ENCODE measurements around the gene REPIN1.

REPIN1 gene

DNA sequence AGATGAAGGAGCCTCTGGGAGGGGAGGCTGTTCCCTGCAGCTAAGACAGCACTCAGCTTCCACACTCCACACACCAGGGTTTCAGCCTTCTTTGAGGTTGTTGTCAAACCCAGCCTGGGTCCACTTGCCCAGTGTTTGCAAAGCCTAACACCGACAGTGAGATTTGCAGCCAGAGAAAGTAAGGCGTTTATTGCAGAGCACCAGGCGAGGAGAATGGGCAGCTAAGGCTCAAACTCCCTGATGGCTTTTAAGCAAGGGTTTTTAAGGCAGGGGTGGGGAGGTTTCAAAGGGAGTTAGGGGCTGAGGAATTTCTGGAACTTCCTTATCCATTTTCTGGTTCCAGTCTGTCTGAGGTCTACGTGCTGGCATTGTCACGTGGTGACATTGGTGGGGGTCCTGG is 5.8 kb downstream of the REPIN1 start:
- Histone ChIP-seq H3K9me3 (ENCODE audit: insufficient read depth, low read depth, low read length) (no peaks in the 10 kb centered on the region), H3K4me3 (ENCODE audit: low read length, poor library complexity, severe bottlenecking) (no peak overlapping the region), H3K9ac (ENCODE audit: low read depth, low read length, poor library complexity, severe bottlenecking) (peak overlapping the region; percentile 19), H3K27me3 (ENCODE audit: insufficient read depth, low read length, poor library complexity, severe bottlenecking) (peaks cover 3% of the 10 kb centered on the region), H3F3A (ENCODE audit: low read depth) (peaks cover 5% of the 10 kb centered on the region; the same call in 1 of the 2 replicates), H3K4me1 (ENCODE audit: insufficient read depth, low read length, poor library complexity, severe bottlenecking) (peaks cover 45% of the 10 kb centered on the region), H3K4me2 (ENCODE audit: low read depth, low read length, poor library complexity, severe bottlenecking) (peak overlapping the region; percentile 57), H2AFZ (ENCODE audit: low read length) (no peak overlapping the region), H4K20me1 (ENCODE audit: insufficient read depth, low read length, poor library complexity, severe bottlenecking) (peaks cover 49% of the 10 kb centered on the region), H3K79me2 (ENCODE audit: insufficient read depth, low read length) (peaks cover 60% of the 10 kb centered on the region), H3K9me2 (replicated peaks; ENCODE audit: low read depth, low read length) (no peaks in the 10 kb centered on the region), H3K36me3 (ENCODE audit: insufficient read depth, low read length) (peaks cover 19% of the 10 kb centered on the region; the same call in 1 of the 2 replicates)
- TF ChIP-seq, protein P1, sequence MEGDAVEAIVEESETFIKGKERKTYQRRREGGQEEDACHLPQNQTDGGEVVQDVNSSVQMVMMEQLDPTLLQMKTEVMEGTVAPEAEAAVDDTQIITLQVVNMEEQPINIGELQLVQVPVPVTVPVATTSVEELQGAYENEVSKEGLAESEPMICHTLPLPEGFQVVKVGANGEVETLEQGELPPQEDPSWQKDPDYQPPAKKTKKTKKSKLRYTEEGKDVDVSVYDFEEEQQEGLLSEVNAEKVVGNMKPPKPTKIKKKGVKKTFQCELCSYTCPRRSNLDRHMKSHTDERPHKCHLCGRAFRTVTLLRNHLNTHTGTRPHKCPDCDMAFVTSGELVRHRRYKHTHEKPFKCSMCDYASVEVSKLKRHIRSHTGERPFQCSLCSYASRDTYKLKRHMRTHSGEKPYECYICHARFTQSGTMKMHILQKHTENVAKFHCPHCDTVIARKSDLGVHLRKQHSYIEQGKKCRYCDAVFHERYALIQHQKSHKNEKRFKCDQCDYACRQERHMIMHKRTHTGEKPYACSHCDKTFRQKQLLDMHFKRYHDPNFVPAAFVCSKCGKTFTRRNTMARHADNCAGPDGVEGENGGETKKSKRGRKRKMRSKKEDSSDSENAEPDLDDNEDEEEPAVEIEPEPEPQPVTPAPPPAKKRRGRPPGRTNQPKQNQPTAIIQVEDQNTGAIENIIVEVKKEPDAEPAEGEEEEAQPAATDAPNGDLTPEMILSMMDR (conservative IDR thresholded peaks at IDR 0.05; ENCODE audit: low read length): no peak
- TF ChIP-seq EZH2phosphoT487 (IDR thresholded peaks at IDR 0.05; ENCODE audit: borderline replicate concordance): no peak

DNA sequence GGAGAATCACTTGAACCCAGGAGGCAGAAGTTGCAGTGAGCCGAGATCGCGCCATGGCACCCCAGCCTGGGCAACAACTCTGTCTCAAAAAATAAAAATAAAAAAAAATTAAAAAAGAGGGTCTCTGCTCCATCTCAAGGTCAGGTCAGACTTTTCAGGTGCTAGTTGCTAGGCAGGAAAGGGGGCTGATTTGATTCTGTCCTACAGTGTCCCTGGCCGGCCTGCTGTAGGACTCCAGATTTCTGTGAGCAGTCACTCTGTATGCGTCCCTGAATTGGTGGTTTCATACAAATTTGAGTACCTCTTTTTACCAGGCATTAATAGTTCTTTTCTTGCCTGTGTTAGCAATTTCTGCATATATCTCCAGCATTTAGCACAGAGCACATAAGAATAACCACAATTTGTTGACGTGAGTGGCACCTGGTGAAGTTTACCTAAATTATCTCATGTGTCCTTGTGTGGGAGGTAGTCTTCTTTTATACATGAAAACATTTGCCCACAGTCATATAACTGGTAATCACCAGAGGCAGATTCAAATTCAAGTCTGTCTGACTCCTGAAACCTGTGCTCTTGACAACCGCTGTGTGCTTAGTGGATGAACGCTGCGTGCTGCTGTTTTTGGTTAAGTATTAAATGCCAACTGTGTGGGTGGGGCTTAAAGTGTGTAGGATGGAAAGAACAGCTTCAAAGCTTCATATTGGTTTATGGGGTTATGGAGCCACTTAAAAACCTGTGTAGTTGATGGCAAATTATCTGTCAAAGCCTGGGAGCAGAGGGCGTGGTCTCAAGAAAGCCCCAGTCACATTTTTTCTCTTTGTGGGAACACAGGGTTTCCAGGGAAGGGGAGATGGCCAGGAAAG is 7.3 kb downstream of the REPIN1 start:
- H3K79me2 ChIP-seq (ENCODE audit: insufficient read depth, low read length): peaks cover 60% of the 10 kb centered on the region
- H3K4me2 ChIP-seq (ENCODE audit: low read depth, low read length, poor library complexity, severe bottlenecking): no peak overlapping the region

DNA sequence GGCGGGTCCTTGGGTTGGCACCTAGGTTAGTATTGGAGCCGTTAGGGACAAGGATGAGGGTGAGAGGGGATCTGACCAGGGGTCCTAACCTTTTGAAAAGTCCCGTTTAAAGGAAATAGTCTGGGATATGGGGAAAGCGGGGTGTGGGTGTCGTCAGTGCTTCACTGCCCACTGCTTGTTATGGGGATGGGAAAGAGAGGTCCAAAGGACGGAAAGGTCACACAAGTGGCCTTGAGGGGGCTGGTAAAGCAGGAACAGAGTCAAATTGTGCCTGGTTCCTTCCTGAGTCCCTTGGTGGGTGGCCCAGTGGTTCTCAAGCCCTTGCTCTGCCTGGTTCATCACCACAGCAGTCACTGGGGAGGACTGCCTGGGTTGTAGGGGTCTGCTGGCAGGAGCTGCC is 7.9 kb downstream of the REPIN1 start:
- Histone ChIP-seq H3K4me2 (ENCODE audit: low read depth, low read length, poor library complexity, severe bottlenecking) (no peak overlapping the region), H3F3A (ENCODE audit: low read depth) (peaks cover 5% of the 10 kb centered on the region; the same call in 1 of the 2 replicates)

More for the DNA sequence above, 7.3 kb downstream of the REPIN1 start:
- Histone ChIP-seq H3K27me3 (ENCODE audit: insufficient read depth, low read length, poor library complexity, severe bottlenecking) (peaks cover 5% of the 10 kb centered on the region), H3K4me3 (ENCODE audit: low read length, poor library complexity, severe bottlenecking) (no peak overlapping the region), H3K9me3 (ENCODE audit: insufficient read depth, low read depth, low read length) (no peaks in the 10 kb centered on the region), H3K4me1 (ENCODE audit: insufficient read depth, low read length, poor library complexity, severe bottlenecking) (peaks cover 46% of the 10 kb centered on the region), H2AFZ (ENCODE audit: low read length) (no peak overlapping the region), H3K9me2 (replicated peaks; ENCODE audit: low read depth, low read length) (no peaks in the 10 kb centered on the region), H4K20me1 (ENCODE audit: insufficient read depth, low read length, poor library complexity, severe bottlenecking) (peaks cover 40% of the 10 kb centered on the region), H3K36me3 (ENCODE audit: insufficient read depth, low read length) (peaks cover 19% of the 10 kb centered on the region; the same call in 1 of the 2 replicates), H3F3A (ENCODE audit: low read depth) (peaks cover 5% of the 10 kb centered on the region; the same call in 1 of the 2 replicates), H3K9ac (ENCODE audit: low read depth, low read length, poor library complexity, severe bottlenecking) (no peak overlapping the region)
- no peak for TF ChIP-seq EZH2phosphoT487 (IDR thresholded peaks at IDR 0.05; ENCODE audit: borderline replicate concordance)
- TF ChIP-seq, protein P1 (conservative IDR thresholded peaks at IDR 0.05; ENCODE audit: low read length): no peak

More for the DNA sequence above, 7.9 kb downstream of the REPIN1 start:
- no peaks in the 10 kb centered on the region for H3K9me3 ChIP-seq (ENCODE audit: insufficient read depth, low read depth, low read length)
- peaks cover 47% of the 10 kb centered on the region for H3K4me1 ChIP-seq (ENCODE audit: insufficient read depth, low read length, poor library complexity, severe bottlenecking)
- peaks cover 5% of the 10 kb centered on the region for H3K27me3 ChIP-seq (ENCODE audit: insufficient read depth, low read length, poor library complexity, severe bottlenecking)
- peaks cover 33% of the 10 kb centered on the region for H4K20me1 ChIP-seq (ENCODE audit: insufficient read depth, low read length, poor library complexity, severe bottlenecking)
- no peak overlapping the region for H3K9ac ChIP-seq (ENCODE audit: low read depth, low read length, poor library complexity, severe bottlenecking)
- H3K4me3 ChIP-seq (ENCODE audit: low read length, poor library complexity, severe bottlenecking): no peak overlapping the region
- no peak for TF ChIP-seq EZH2phosphoT487 (IDR thresholded peaks at IDR 0.05; ENCODE audit: borderline replicate concordance)
- TF ChIP-seq, protein P1 (conservative IDR thresholded peaks at IDR 0.05; ENCODE audit: low read length): no peak
- no peak overlapping the region for H2AFZ ChIP-seq (ENCODE audit: low read length)
- H3K79me2 ChIP-seq (ENCODE audit: insufficient read depth, low read length): peaks cover 58% of the 10 kb centered on the region
- H3K36me3 ChIP-seq (ENCODE audit: insufficient read depth, low read length): peaks cover 19% of the 10 kb centered on the region; the same call in 1 of the 2 replicates
- H3K9me2 ChIP-seq (replicated peaks; ENCODE audit: low read depth, low read length): no peaks in the 10 kb centered on the region

Data from Loucy (cell line).